ENCODE results near the gene VGLL2. TPM values are rescaled to one million over a fixed set of nuclear protein-coding genes. Genes with fewer than 3 reads are reported as not detected.

The VGLL2 gene
- total RNA-seq, 4 donors from 2014 or later = not detected

- 56 to 91% methylated on average over 1 of the region's 1 CpG for WGBS, 2 donors
- no peaks in the 10 kb centered on the region for H3K4me1 ChIP-seq
- intact Hi-C loops (cut with DNase I) = no loop called here
- no peaks in the 10 kb centered on the region for H3K36me3 ChIP-seq
- no peaks in the 10 kb centered on the region for H3K9me3 ChIP-seq
- no peak for DNase-seq
- no peaks in the 10 kb centered on the region for H3K27me3 ChIP-seq
- no peak overlapping the region for H3K4me3 ChIP-seq (replicated peaks in 1 of 3)
- no peak for TF ChIP-seq CTCF (IDR thresholded peaks at IDR 0.05)
- no peak for TF ChIP-seq POLR2A (IDR thresholded peaks at IDR 0.05)
- H3K27ac ChIP-seq = no peak overlapping the region
Observed at GRCh38 chr6:117228202-117228601, 37.2 kb upstream of the VGLL2 start.

GRCh38 chr6:117229870-117230269, 35.5 kb upstream of the VGLL2 start:
- no peaks in the 10 kb centered on the region for H3K36me3 ChIP-seq
- no peak for TF ChIP-seq CTCF (IDR thresholded peaks at IDR 0.05)
- DNase-seq = no peak
- WGBS, 2 donors = 79 to 98% methylated on average over 1 of the region's 1 CpG
- no peak overlapping the region for H3K4me3 ChIP-seq (replicated peaks in 1 of 3)
- no peaks in the 10 kb centered on the region for H3K27me3 ChIP-seq
- intact Hi-C loops (cut with DNase I) = no loop called here
- no peaks in the 10 kb centered on the region for H3K9me3 ChIP-seq
- no peaks in the 10 kb centered on the region for H3K4me1 ChIP-seq
- H3K27ac ChIP-seq = no peak overlapping the region

- TF ChIP-seq POLR2A (IDR thresholded peaks at IDR 0.05) = no peak
- TF ChIP-seq CTCF (IDR thresholded peaks at IDR 0.05) = no peak
- no peak overlapping the region for H3K4me3 ChIP-seq (replicated peaks in 1 of 3)
- H3K4me1 ChIP-seq = no peaks in the 10 kb centered on the region
- no peaks in the 10 kb centered on the region for H3K36me3 ChIP-seq
- 79 to 91% methylated on average over 2 of the region's 2 CpGs for WGBS, 2 donors
- H3K27ac ChIP-seq = no peak overlapping the region
- DNase-seq = no peak
- H3K9me3 ChIP-seq = no peaks in the 10 kb centered on the region
- H3K27me3 ChIP-seq = no peaks in the 10 kb centered on the region
- intact Hi-C loops (cut with DNase I) = no loop called here
Observed at GRCh38 chr6:117231466-117231865, 33.9 kb upstream of the VGLL2 start.

- WGBS, 2 donors = 62 to 68% methylated on average over 4 of the region's 4 CpGs
- intact Hi-C loops (cut with DNase I) = no loop called here
Observed at GRCh38 chr6:117232196-117232595, 33.2 kb upstream of the VGLL2 start.

GRCh38 chr6:117233145-117233544, 32.2 kb upstream of the VGLL2 start:
- Histone ChIP-seq H3K27me3 (no peaks in the 10 kb centered on the region), H3K27ac (no peak overlapping the region), H3K9me3 (no peaks in the 10 kb centered on the region), H3K4me3 (replicated peaks in 1 of 3) (no peak overlapping the region), H3K4me1 (no peaks in the 10 kb centered on the region), H3K36me3 (no peaks in the 10 kb centered on the region)
- 53% methylated on average over 3 of the region's 3 CpGs for WGBS, 2 donors
- no peak for DNase-seq
- intact Hi-C loops (cut with DNase I) = no loop called here
- no peak for TF ChIP-seq CTCF (IDR thresholded peaks at IDR 0.05)
- no peak for TF ChIP-seq POLR2A (IDR thresholded peaks at IDR 0.05)

More at GRCh38 chr6:117232196-117232595, 33.2 kb upstream of the VGLL2 start:
- H3K4me1 ChIP-seq = no peaks in the 10 kb centered on the region
- DNase-seq = no peak
- no peaks in the 10 kb centered on the region for H3K36me3 ChIP-seq
- TF ChIP-seq CTCF (IDR thresholded peaks at IDR 0.05) = no peak
- no peak for TF ChIP-seq POLR2A (IDR thresholded peaks at IDR 0.05)
- no peaks in the 10 kb centered on the region for H3K27me3 ChIP-seq
- no peak overlapping the region for H3K27ac ChIP-seq
- H3K4me3 ChIP-seq (replicated peaks in 1 of 3) = no peak overlapping the region
- no peaks in the 10 kb centered on the region for H3K9me3 ChIP-seq

All from thyroid gland (tissue), 4 donors.